Peyer's patch (tissue), 4 donors: ENCODE data around the gene ZNF350. TPM values are rescaled to one million over a fixed set of nuclear protein-coding genes. Genes with fewer than 3 reads are reported as not detected.
"Not testable (repeated sequence)": the region's sequence is repeated elsewhere in the genome, so short reads cannot be mapped to it uniquely, and the experiment has no call there.

Source experiments
- DNase-seq, 3 donors: peaks; one replicate each; pipeline ENCODE4 v3.0.0-alpha.2; 2017 to 2019
- H3K27ac ChIP-seq, 4 donors: fragments of 200-600 bp; sonication (generic); one replicate each; pipeline ENCODE4 v1.5.1; 2016 to 2019
- H3K27me3 ChIP-seq, 2 donors: fragments of 200-600 bp; sonication (generic); one replicate each; pipeline ENCODE4 v1.5.1; 2019
- H3K36me3 ChIP-seq, 3 donors: fragments of 200-600 bp; sonication (generic); one replicate each; pipeline ENCODE4 v1.5.1; 2016 to 2019
- H3K4me1 ChIP-seq, 4 donors: fragments of 200-600 bp; sonication (generic); one replicate each; pipeline ENCODE4 v1.5.1; 2016 to 2019
- H3K4me3 ChIP-seq, 4 donors: fragments of 200-600 bp; sonication (generic); 1 replicate in 3 of 4; 2 replicates in 1 of 4; pipeline ENCODE4 v1.5.1; 2016 to 2019; ENCODE audit warnings: mild to moderate bottlenecking in 1 of 4
- H3K9me3 ChIP-seq, 4 donors: fragments of 200-600 bp; sonication (generic); one replicate each; pipeline ENCODE4 v1.5.1; 2016 to 2019; ENCODE audit warnings: mild to moderate bottlenecking in 1 of 4
- POLR2A ChIP-seq, 2 donors: fragments of 450-650 bp; IDR thresholded peaks; one replicate each; pipeline ENCODE4 v1.5.1; 2017; ENCODE audit warnings: antibody characterized with exemption in 2 of 2, mild to moderate bottlenecking in 2 of 2, moderate library complexity in 2 of 2
- total RNA-seq, 4 donors: library from RNA; depleted of rRNA; stranded (reverse); fragments of >200 nt; gene quantifications; one replicate each; pipeline ENCODE4 v1.1.0, GENCODE V29; 2016
- TF ChIP-seq, protein P1 (sequence below), 6 experiments: fragments of 450-650 bp in 4 of 6; fragments of 200-600 bp in 2 of 6; sonication (generic) in 1 of 6; IDR thresholded peaks; one replicate each; pipeline ENCODE4 v1.5.1; 2017 to 2019; ENCODE audit warnings: antibody characterized with exemption in 6 of 6, mild to moderate bottlenecking in 3 of 6, moderate library complexity in 1 of 6

Gene ZNF350
- total RNA-seq = 10 to 100 TPM; 10.3 to 48.7 (median 17.8) TPM

DNA sequence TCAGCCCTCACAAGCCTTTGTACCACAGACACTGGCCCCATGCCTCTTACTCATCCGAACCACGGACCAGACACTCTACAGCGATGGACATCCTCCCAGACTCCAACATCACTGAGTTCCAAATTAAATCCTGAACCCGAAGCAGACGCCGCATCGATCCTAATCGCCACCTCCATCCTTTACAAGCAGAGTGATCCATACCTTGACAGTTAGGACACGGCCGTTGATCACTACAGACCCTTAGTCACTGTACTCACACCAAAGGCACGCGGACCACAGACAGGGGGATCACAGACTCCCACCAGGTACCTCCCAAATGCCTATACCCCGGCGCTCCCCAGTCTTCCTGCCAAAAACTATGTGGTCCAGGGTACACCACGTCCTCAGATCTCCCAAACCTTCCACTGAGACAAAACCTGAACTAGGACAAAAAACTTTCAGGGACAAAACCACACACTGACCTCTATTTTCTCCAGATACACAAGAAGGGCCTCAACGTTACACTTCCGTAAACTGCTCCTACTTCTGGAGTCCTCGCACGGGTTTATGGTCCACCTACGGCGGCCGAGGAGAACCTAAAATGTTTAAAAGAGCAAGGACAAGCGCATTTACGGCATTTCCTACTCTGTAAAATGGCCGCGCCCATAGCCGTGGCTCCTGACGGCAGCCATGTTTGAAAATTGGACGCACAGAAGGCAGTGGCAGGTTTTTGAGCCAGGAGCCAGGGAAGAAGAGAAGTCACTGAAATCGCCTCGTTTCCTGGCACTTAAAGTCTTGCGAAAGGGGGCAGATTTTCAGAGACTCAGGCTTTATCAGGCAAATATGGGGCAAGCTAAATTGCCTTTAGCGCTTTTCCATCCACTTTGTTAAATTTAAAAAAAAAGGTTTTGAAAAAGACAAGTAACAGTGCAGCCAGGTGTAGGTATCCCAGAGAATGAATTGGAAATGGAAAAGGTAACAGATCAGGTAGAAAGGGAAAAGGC lies at the start of gene ZNF350:
ZNF350 (minus strand) TSS at position 532 of the 983 bp plus-strand sequence. CDS start 12,480 bp downstream, outside the sequence.
- DNase-seq = peak; percentile 88 to 99 (median 99)
- Histone ChIP-seq H3K4me1 (peaks cover 0 to 7% (median 2%) of the 10 kb centered on the region in 4 donors), H3K27ac (peak within 1 kb of the TSS; percentile 58 to 75 (median 72)), H3K4me3 (peak within 1 kb of the TSS; percentile 62 to 82 (median 74)), H3K9me3 (peaks cover 0 to 51% (median 2%) of the 10 kb centered on the region in 4 donors), H3K36me3 (peaks cover 0 to 3% (median 0%) of the 10 kb centered on the region in 3 donors), H3K27me3 (no peaks in the 10 kb centered on the region)
- TF ChIP-seq, protein P1, sequence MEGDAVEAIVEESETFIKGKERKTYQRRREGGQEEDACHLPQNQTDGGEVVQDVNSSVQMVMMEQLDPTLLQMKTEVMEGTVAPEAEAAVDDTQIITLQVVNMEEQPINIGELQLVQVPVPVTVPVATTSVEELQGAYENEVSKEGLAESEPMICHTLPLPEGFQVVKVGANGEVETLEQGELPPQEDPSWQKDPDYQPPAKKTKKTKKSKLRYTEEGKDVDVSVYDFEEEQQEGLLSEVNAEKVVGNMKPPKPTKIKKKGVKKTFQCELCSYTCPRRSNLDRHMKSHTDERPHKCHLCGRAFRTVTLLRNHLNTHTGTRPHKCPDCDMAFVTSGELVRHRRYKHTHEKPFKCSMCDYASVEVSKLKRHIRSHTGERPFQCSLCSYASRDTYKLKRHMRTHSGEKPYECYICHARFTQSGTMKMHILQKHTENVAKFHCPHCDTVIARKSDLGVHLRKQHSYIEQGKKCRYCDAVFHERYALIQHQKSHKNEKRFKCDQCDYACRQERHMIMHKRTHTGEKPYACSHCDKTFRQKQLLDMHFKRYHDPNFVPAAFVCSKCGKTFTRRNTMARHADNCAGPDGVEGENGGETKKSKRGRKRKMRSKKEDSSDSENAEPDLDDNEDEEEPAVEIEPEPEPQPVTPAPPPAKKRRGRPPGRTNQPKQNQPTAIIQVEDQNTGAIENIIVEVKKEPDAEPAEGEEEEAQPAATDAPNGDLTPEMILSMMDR (IDR thresholded peaks at IDR 0.05) = no peak
- peak in 1 of 2 donors; percentile 48 for TF ChIP-seq POLR2A (IDR thresholded peaks at IDR 0.05)

DNA sequence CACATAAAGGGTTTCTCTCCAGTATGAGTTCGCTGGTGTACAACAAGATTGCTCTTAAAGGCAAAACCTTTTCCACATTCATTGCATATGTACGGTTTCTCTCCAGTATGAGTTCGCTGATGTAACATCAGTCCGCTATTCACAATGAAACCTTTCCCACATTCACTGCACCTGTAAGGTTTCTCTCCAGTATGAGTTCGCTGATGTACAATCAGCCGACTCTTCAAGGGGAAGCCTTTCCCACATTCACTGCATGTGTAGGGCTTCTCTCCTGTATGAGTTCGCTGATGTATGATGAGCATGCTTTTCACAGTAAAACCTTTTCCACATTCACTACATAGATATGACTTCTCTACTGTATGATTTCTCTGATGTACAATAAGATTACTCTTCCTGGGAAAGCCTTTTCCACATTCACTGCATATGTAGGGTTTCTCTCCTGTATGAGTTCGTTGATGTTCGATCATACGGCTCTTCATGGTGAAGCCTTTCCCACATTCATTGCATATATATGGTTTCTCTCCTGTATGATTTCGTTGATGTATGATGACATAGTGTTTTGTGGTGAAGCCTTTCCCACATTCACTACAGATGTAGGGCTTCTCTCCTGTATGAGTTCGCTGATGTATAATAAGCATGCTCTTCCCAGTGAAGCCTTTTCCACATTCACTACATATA lies 47.5 kb upstream of the ZNF350 start:
- Histone ChIP-seq H3K27ac (no peak overlapping the region), H3K36me3 (peaks cover 0 to 60% (median 5%) of the 10 kb centered on the region in 3 donors), H3K4me1 (no peaks in the 10 kb centered on the region), H3K27me3 (no peaks in the 10 kb centered on the region), H3K9me3 (peaks cover 0 to 95% (median 30%) of the 10 kb centered on the region in 4 donors), H3K4me3 (no peak overlapping the region)
- no peak for DNase-seq
- TF ChIP-seq POLR2A (IDR thresholded peaks at IDR 0.05) = no peak
- TF ChIP-seq, protein P1 (IDR thresholded peaks at IDR 0.05) = no peak

- peak overlapping the region; percentile 86 to 90 (median 87) for H3K27ac ChIP-seq
- H3K4me1 ChIP-seq = peaks cover 0 to 8% (median 2%) of the 10 kb centered on the region in 4 donors
- H3K36me3 ChIP-seq = peaks cover 0 to 33% (median 0%) of the 10 kb centered on the region in 3 donors
- TF ChIP-seq POLR2A (IDR thresholded peaks at IDR 0.05) = no peak
- TF ChIP-seq, protein P1 (IDR thresholded peaks at IDR 0.05) = no peak
- DNase-seq = no peak
- peaks cover 0 to 66% (median 9%) of the 10 kb centered on the region in 4 donors for H3K9me3 ChIP-seq
- peak overlapping the region; percentile 69 to 91 (median 82) for H3K4me3 ChIP-seq
- H3K27me3 ChIP-seq = no peaks in the 10 kb centered on the region
Observed at GRCh38 chr19:52028780-52029123, 42.1 kb upstream of the ZNF350 start.

DNA sequence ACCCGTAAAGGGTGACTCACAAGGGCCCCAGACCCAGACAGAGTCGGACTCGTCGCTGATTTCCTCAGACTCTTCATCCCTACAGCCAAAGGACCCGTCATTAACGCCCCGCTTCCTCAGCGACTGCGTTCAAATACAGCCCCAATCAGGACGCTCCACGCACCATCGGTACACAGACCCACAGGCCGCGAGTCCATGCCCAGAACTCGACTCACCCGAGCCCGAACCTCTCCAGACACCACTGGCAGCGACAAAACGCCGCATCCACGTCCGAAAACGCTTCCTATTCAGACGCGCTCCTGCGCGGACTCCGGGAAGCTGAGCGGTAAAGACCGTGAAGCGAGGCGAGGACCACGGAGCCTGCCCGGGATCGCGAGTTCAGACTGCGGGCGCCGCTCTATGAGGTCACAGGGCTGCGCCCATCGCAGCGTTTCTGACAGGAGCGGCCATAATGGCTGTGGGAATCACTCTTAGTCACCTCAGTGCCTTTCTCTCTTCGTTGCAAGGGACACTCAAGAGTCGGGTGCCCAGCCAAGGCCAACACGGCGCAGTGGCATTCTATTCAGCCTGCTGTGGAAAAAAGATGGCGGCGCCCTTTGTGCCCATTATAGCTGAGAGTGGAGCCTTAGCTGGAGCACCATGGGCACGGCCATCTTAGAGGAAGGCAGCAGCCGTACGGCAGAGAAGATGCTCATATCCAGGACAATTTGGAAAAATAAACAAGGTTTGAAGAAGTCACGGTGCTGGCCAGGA lies 41.6 kb upstream of the ZNF350 start, which contains the start of gene ZNF614:
ZNF614 (minus strand) TSS at position 353 of the 753 bp plus-strand sequence. CDS start 2,634 bp downstream, outside the sequence.
- peaks cover 0 to 33% (median 4%) of the 10 kb centered on the region in 3 donors for H3K36me3 ChIP-seq
- H3K27ac ChIP-seq = peak within 1 kb of the TSS; percentile 86 to 90 (median 87)
- peaks cover 0 to 8% (median 2%) of the 10 kb centered on the region in 4 donors for H3K4me1 ChIP-seq
- peak; percentile 84 to 94 (median 90) for DNase-seq
- no peaks in the 10 kb centered on the region for H3K27me3 ChIP-seq
- H3K9me3 ChIP-seq = peaks cover 0 to 66% (median 7%) of the 10 kb centered on the region in 4 donors
- peak; percentile 41 to 48 for TF ChIP-seq POLR2A (IDR thresholded peaks at IDR 0.05)
- TF ChIP-seq, protein P1 (IDR thresholded peaks at IDR 0.05) = no peak
- H3K4me3 ChIP-seq = peak within 1 kb of the TSS; percentile 69 to 91 (median 82)

DNA sequence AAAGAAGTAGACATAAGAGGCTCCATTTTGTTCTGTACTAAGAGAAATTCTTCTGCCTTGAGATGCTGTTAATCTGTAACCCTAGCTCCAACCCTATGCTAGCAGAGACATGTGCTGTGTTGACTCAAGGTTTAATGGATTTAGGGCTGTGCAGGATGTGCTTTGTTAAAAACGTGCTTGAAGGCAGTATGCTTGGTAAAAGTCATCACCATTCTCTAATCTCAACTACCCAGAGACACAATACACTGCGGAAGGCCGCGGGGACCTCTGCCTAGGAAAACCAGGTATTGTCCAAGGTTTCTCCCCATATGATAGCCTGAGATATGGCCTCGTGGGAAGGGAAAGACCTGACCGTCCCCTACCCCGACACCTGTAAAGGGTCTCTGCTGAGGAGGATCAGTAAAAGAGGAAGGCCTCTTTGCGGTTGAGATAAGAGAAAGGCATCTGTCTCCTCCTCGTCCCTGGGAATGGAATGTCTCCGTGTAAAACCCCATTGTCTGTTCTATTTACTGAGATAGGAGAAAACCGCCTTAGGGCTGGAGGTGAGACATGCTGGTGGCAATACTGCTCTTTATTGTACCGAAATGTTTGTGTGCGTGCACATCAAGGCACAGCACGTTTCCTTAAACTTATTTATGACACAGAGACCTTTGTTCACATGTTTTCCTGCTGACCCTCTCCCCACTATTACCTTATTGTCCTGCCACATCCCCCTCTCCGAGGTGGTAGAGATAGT lies 39.8 kb upstream of the ZNF350 start:
- not testable (repeated sequence) for H3K27me3 ChIP-seq, H3K27ac ChIP-seq, H3K4me1 ChIP-seq, H3K4me3 ChIP-seq, DNase-seq
- H3K9me3 ChIP-seq = peaks cover 0 to 63% (median 10%) of the 10 kb centered on the region in 4 donors
- peaks cover 0 to 50% (median 4%) of the 10 kb centered on the region in 3 donors for H3K36me3 ChIP-seq

- not testable (repeated sequence) for H3K4me3 ChIP-seq, H3K27ac ChIP-seq, H3K27me3 ChIP-seq, DNase-seq, H3K4me1 ChIP-seq
- Histone ChIP-seq H3K36me3 (peaks cover 0 to 70% (median 4%) of the 10 kb centered on the region in 3 donors), H3K9me3 (peaks cover 0 to 64% (median 23%) of the 10 kb centered on the region in 4 donors)
Observed at GRCh38 chr19:52024478-52024877, 37.8 kb upstream of the ZNF350 start.
